ENCODE data around the gene POLR2B. TPM values are rescaled to one million over a fixed set of nuclear protein-coding genes. Genes with fewer than 3 reads are reported as not detected.

POLR2B gene
- total RNA-seq, 1 experiment from 2014 or later: 108 TPM

- TF ChIP-seq, protein P1, sequence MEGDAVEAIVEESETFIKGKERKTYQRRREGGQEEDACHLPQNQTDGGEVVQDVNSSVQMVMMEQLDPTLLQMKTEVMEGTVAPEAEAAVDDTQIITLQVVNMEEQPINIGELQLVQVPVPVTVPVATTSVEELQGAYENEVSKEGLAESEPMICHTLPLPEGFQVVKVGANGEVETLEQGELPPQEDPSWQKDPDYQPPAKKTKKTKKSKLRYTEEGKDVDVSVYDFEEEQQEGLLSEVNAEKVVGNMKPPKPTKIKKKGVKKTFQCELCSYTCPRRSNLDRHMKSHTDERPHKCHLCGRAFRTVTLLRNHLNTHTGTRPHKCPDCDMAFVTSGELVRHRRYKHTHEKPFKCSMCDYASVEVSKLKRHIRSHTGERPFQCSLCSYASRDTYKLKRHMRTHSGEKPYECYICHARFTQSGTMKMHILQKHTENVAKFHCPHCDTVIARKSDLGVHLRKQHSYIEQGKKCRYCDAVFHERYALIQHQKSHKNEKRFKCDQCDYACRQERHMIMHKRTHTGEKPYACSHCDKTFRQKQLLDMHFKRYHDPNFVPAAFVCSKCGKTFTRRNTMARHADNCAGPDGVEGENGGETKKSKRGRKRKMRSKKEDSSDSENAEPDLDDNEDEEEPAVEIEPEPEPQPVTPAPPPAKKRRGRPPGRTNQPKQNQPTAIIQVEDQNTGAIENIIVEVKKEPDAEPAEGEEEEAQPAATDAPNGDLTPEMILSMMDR (conservative IDR thresholded peaks at IDR 0.05): no peak
- Histone ChIP-seq H3K9me3 (ENCODE audit: control insufficient read depth, low read depth, low read length) (no peaks in the 10 kb centered on the region), H2AFZ (ENCODE audit: low read length) (no peak overlapping the region), H3T11ph (ENCODE audit: low read length) (no peak overlapping the region), H3K27ac (ENCODE audit: insufficient read length, low read depth, low read length) (no peak overlapping the region), H4K91ac (ENCODE audit: insufficient read length, low read depth, low read length) (no peak overlapping the region), H3K23me2 (ENCODE audit: insufficient read length, low read depth, low read length, poor library complexity, severe bottlenecking) (no peaks in the 10 kb centered on the region), H2AK5ac (ENCODE audit: insufficient read length, low read length) (no peak overlapping the region), H3K4ac (ENCODE audit: low read depth, low read length) (no peak overlapping the region), H3K18ac (ENCODE audit: insufficient read length, low read depth, low read length) (no peak overlapping the region), H4K20me1 (ENCODE audit: control insufficient read depth, insufficient read depth, insufficient read length) (no peaks in the 10 kb centered on the region), H3K79me2 (ENCODE audit: insufficient read depth, low read length) (no peaks in the 10 kb centered on the region), H2BK120ac (ENCODE audit: low read depth, low read length, poor library complexity, severe bottlenecking) (no peak overlapping the region), H3K23ac (ENCODE audit: insufficient read length, low read depth, low read length) (no peak overlapping the region), H3K9ac (ENCODE audit: extremely low read depth, insufficient read length, low read length) (no peak overlapping the region), H2BK5ac (ENCODE audit: insufficient read length, low read length) (no peak overlapping the region), H3K4me2 (ENCODE audit: insufficient read depth, insufficient read length, low read length) (no peak overlapping the region), H4K8ac (replicated peaks; ENCODE audit: insufficient read length, low read depth, low read length) (no peak overlapping the region), H2BK20ac (ENCODE audit: low read depth, low read length, poor library complexity, severe bottlenecking) (no peak overlapping the region), H3K79me1 (ENCODE audit: insufficient read depth, low read depth, low read length, poor library complexity, severe bottlenecking) (no peaks in the 10 kb centered on the region), H2BK12ac (ENCODE audit: insufficient read length, low read depth, low read length) (no peak overlapping the region), H4K5ac (ENCODE audit: insufficient read length, low read depth, low read length) (no peak overlapping the region), H3K4me1 (ENCODE audit: insufficient read depth, low read length) (peaks cover 9% of the 10 kb centered on the region), H2BK15ac (ENCODE audit: low read depth, low read length) (no peak overlapping the region), H3K14ac (ENCODE audit: insufficient read depth, low read length) (no peak overlapping the region), H3K27me3 (ENCODE audit: insufficient read depth, low read length) (no peaks in the 10 kb centered on the region), H3K56ac (ENCODE audit: insufficient read length, low read depth, low read length) (no peak overlapping the region)
- Mint-ChIP-seq H3K27ac (no peak overlapping the region; a peak in 1 of 7 replicates), H3K4me3 (no peak overlapping the region), H3K27me3 (ENCODE audit: low read depth) (peaks cover 6% of the 10 kb centered on the region), H3K36me3 (ENCODE audit: insufficient read depth in 1 of 3, low read depth in 3 of 3) (no peaks in the 10 kb centered on the region), H3K9me3 (no peaks in the 10 kb centered on the region; a peak in 1 of 5 replicates), H3K4me1 (peaks cover 29 to 35% of the 10 kb centered on the region in 2 experiments)
- no peak for DNase-seq
These were observed 96.7 kb downstream of the POLR2B start for GRCh38 chr4:57075367-57075766.

All from H9 (cell line).